Activated naive CD8-positive, alpha-beta T cell (primary cell): ENCODE results near the gene SMPD3.

Experiments used
- H3K27ac Mint-ChIP-seq: one replicate; pipeline ENCODE4 v1.8.0; 2021; ENCODE audit warnings: mixed read lengths
- H3K27me3 Mint-ChIP-seq: one replicate; pipeline ENCODE4 v1.8.0; 2021; ENCODE audit warnings: mixed read lengths
- H3K36me3 Mint-ChIP-seq: one replicate; pipeline ENCODE4 v1.8.0; 2021; ENCODE audit warnings: mixed read lengths
- H3K4me1 Mint-ChIP-seq: one replicate; pipeline ENCODE4 v1.8.0; 2021; ENCODE audit warnings: low read depth, mixed read lengths
- H3K4me3 Mint-ChIP-seq: one replicate; pipeline ENCODE4 v1.8.0; 2021; ENCODE audit warnings: mild to moderate bottlenecking, mixed read lengths
- H3K9me3 Mint-ChIP-seq: one replicate; pipeline ENCODE4 v1.8.0; 2021; ENCODE audit warnings: low read depth, mixed read lengths

Gene SMPD3

GRCh38 chr16:68432701-68433100 lies 15.6 kb downstream of the SMPD3 start:
- Mint-ChIP-seq H3K36me3 (no peaks in the 10 kb centered on the region), H3K4me1 (peaks cover 13% of the 10 kb centered on the region), H3K4me3 (no peak overlapping the region), H3K9me3 (no peaks in the 10 kb centered on the region), H3K27me3 (no peaks in the 10 kb centered on the region), H3K27ac (no peak overlapping the region)

- Mint-ChIP-seq H3K27me3 (no peaks in the 10 kb centered on the region), H3K4me1 (peaks cover 21% of the 10 kb centered on the region), H3K4me3 (no peak overlapping the region), H3K27ac (no peak overlapping the region), H3K36me3 (no peaks in the 10 kb centered on the region), H3K9me3 (no peaks in the 10 kb centered on the region)
Observed at GRCh38 chr16:68429076-68429854, 19.0 kb downstream of the SMPD3 start.

- Mint-ChIP-seq H3K9me3 (no peaks in the 10 kb centered on the region), H3K36me3 (no peaks in the 10 kb centered on the region), H3K27ac (no peak overlapping the region), H3K27me3 (no peaks in the 10 kb centered on the region), H3K4me3 (no peak overlapping the region), H3K4me1 (peaks cover 20% of the 10 kb centered on the region)
Observed at GRCh38 chr16:68427649-68428303, 20.5 kb downstream of the SMPD3 start.

- H3K27ac Mint-ChIP-seq: no peak overlapping the region
Observed at GRCh38 chr16:68426347-68426652, 22.0 kb downstream of the SMPD3 start.

GRCh38 chr16:68425498-68426346 lies 22.6 kb downstream of the SMPD3 start:
- no peaks in the 10 kb centered on the region for H3K36me3 Mint-ChIP-seq
- no peaks in the 10 kb centered on the region for H3K27me3 Mint-ChIP-seq
- no peaks in the 10 kb centered on the region for H3K9me3 Mint-ChIP-seq
- H3K27ac Mint-ChIP-seq: no peak overlapping the region
- H3K4me1 Mint-ChIP-seq: peaks cover 22% of the 10 kb centered on the region
- H3K4me3 Mint-ChIP-seq: peak overlapping the region; percentile 42

More at GRCh38 chr16:68426347-68426652, 22.0 kb downstream of the SMPD3 start:
- Mint-ChIP-seq H3K4me1 (peaks cover 22% of the 10 kb centered on the region), H3K9me3 (no peaks in the 10 kb centered on the region), H3K36me3 (no peaks in the 10 kb centered on the region), H3K27me3 (no peaks in the 10 kb centered on the region), H3K4me3 (peak overlapping the region; percentile 42)

- H3K4me1 Mint-ChIP-seq: peaks cover 36% of the 10 kb centered on the region
- no peak overlapping the region for H3K27ac Mint-ChIP-seq
- no peaks in the 10 kb centered on the region for H3K9me3 Mint-ChIP-seq
- H3K36me3 Mint-ChIP-seq: no peaks in the 10 kb centered on the region
- H3K4me3 Mint-ChIP-seq: no peak overlapping the region
- no peaks in the 10 kb centered on the region for H3K27me3 Mint-ChIP-seq
Observed at GRCh38 chr16:68423771-68424170, 24.5 kb downstream of the SMPD3 start.

- no peak overlapping the region for H3K27ac Mint-ChIP-seq
- H3K4me3 Mint-ChIP-seq: no peak overlapping the region
- no peaks in the 10 kb centered on the region for H3K9me3 Mint-ChIP-seq
- H3K36me3 Mint-ChIP-seq: no peaks in the 10 kb centered on the region
- peaks cover 49% of the 10 kb centered on the region for H3K4me1 Mint-ChIP-seq
- no peaks in the 10 kb centered on the region for H3K27me3 Mint-ChIP-seq
Observed at GRCh38 chr16:68422396-68422960, 25.8 kb downstream of the SMPD3 start.

- no peaks in the 10 kb centered on the region for H3K9me3 Mint-ChIP-seq
- no peak overlapping the region for H3K4me3 Mint-ChIP-seq
- H3K36me3 Mint-ChIP-seq: no peaks in the 10 kb centered on the region
- peaks cover 55% of the 10 kb centered on the region for H3K4me1 Mint-ChIP-seq
- H3K27me3 Mint-ChIP-seq: no peaks in the 10 kb centered on the region
- no peak overlapping the region for H3K27ac Mint-ChIP-seq
Observed at GRCh38 chr16:68421076-68421475, 27.2 kb downstream of the SMPD3 start.

- H3K4me3 Mint-ChIP-seq: no peak overlapping the region
- no peaks in the 10 kb centered on the region for H3K9me3 Mint-ChIP-seq
- peaks cover 53% of the 10 kb centered on the region for H3K4me1 Mint-ChIP-seq
- H3K27ac Mint-ChIP-seq: no peak overlapping the region
- no peaks in the 10 kb centered on the region for H3K27me3 Mint-ChIP-seq
- H3K36me3 Mint-ChIP-seq: no peaks in the 10 kb centered on the region
Observed at GRCh38 chr16:68420366-68420942, 27.9 kb downstream of the SMPD3 start.

GRCh38 chr16:68417711-68418301 lies 30.5 kb downstream of the SMPD3 start:
- no peaks in the 10 kb centered on the region for H3K9me3 Mint-ChIP-seq
- H3K27ac Mint-ChIP-seq: peak overlapping the region; percentile 91
- no peaks in the 10 kb centered on the region for H3K36me3 Mint-ChIP-seq
- peak overlapping the region; percentile 74 for H3K4me3 Mint-ChIP-seq
- H3K27me3 Mint-ChIP-seq: no peaks in the 10 kb centered on the region
- H3K4me1 Mint-ChIP-seq: peaks cover 48% of the 10 kb centered on the region

GRCh38 chr16:68416057-68417046 lies 32.0 kb downstream of the SMPD3 start:
- H3K4me3 Mint-ChIP-seq: no peak overlapping the region
- H3K27me3 Mint-ChIP-seq: no peaks in the 10 kb centered on the region
- H3K4me1 Mint-ChIP-seq: peaks cover 45% of the 10 kb centered on the region
- no peaks in the 10 kb centered on the region for H3K36me3 Mint-ChIP-seq
- peak overlapping the region; percentile 91 for H3K27ac Mint-ChIP-seq
- H3K9me3 Mint-ChIP-seq: no peaks in the 10 kb centered on the region

- Mint-ChIP-seq H3K9me3 (no peaks in the 10 kb centered on the region), H3K4me3 (no peak overlapping the region), H3K4me1 (peaks cover 40% of the 10 kb centered on the region), H3K36me3 (no peaks in the 10 kb centered on the region), H3K27ac (no peak overlapping the region), H3K27me3 (no peaks in the 10 kb centered on the region)
Observed at GRCh38 chr16:68414581-68414980, 33.7 kb downstream of the SMPD3 start.

GRCh38 chr16:68412061-68412460 lies 36.2 kb downstream of the SMPD3 start:
- H3K4me1 Mint-ChIP-seq: peaks cover 15% of the 10 kb centered on the region
- no peaks in the 10 kb centered on the region for H3K9me3 Mint-ChIP-seq
- no peak overlapping the region for H3K4me3 Mint-ChIP-seq
- H3K27ac Mint-ChIP-seq: no peak overlapping the region
- no peaks in the 10 kb centered on the region for H3K27me3 Mint-ChIP-seq
- H3K36me3 Mint-ChIP-seq: no peaks in the 10 kb centered on the region
